ENCODE measurements around the gene USP34. TPM values are rescaled to one million over a fixed set of nuclear protein-coding genes. Genes with fewer than 3 reads are reported as not detected.

USP34 gene
- total RNA-seq, 6 experiments from 2014 or later = 50.3 to 65.4 (median 58.5) TPM

GRCh38 chr2:61443342-61444041, 27.4 kb downstream of the USP34 start:
- no peak overlapping the region for H3K27ac Mint-ChIP-seq
- no peak for TF ChIP-seq CTCF (IDR thresholded peaks at IDR 0.05)

GRCh38 chr2:61439241-61440002, 31.5 kb downstream of the USP34 start:
- DNase-seq = no peak
- 0 out of 2 replicates have a peak, but pooled peaks cover 2% of the 10 kb centered on the region for H3K27me3 Mint-ChIP-seq (ENCODE audit: insufficient read depth)
- no peak overlapping the region; the same call in 1 of the 2 replicates for H3K27ac Mint-ChIP-seq
- peaks cover 16% of the 10 kb centered on the region; the same call in 1 of the 2 replicates for H3K36me3 Mint-ChIP-seq (ENCODE audit: low read depth)
- H3K4me3 Mint-ChIP-seq = no peak overlapping the region
- H3K9me3 Mint-ChIP-seq = peaks cover 5% of the 10 kb centered on the region; the same call in 1 of the 2 replicates
- peaks cover 59% of the 10 kb centered on the region for H3K4me1 Mint-ChIP-seq (ENCODE audit: low read depth)
- no peak for TF ChIP-seq CTCF (IDR thresholded peaks at IDR 0.05)

More at GRCh38 chr2:61443342-61444041, 27.4 kb downstream of the USP34 start:
- H3K4me3 Mint-ChIP-seq = no peak overlapping the region
- no peak for DNase-seq
- no peaks in the 10 kb centered on the region; the same call in 1 of the 2 replicates for H3K9me3 Mint-ChIP-seq
- peaks cover 1% of the 10 kb centered on the region; the same call in 1 of the 2 replicates for H3K27me3 Mint-ChIP-seq (ENCODE audit: insufficient read depth)
- H3K36me3 Mint-ChIP-seq (ENCODE audit: low read depth) = peaks cover 12% of the 10 kb centered on the region
- H3K4me1 Mint-ChIP-seq (ENCODE audit: low read depth) = peaks cover 35% of the 10 kb centered on the region

GRCh38 chr2:61438670-61439069, 32.2 kb downstream of the USP34 start:
- no peak for DNase-seq
- 0 out of 2 replicates have a peak, but pooled peaks cover 2% of the 10 kb centered on the region for H3K27me3 Mint-ChIP-seq (ENCODE audit: insufficient read depth)
- H3K36me3 Mint-ChIP-seq (ENCODE audit: low read depth) = peaks cover 10% of the 10 kb centered on the region; the same call in 1 of the 2 replicates
- H3K4me3 Mint-ChIP-seq = no peak overlapping the region
- peaks cover 66% of the 10 kb centered on the region for H3K4me1 Mint-ChIP-seq (ENCODE audit: low read depth)
- peak overlapping the region; percentile 34; the same call in 1 of the 2 replicates for H3K27ac Mint-ChIP-seq
- 0 out of 2 replicates have a peak, but pooled peaks cover 5% of the 10 kb centered on the region for H3K9me3 Mint-ChIP-seq
- TF ChIP-seq CTCF (IDR thresholded peaks at IDR 0.05) = no peak

GRCh38 chr2:61437170-61437569, 33.7 kb downstream of the USP34 start:
- Mint-ChIP-seq H3K4me3 (no peak overlapping the region), H3K4me1 (ENCODE audit: low read depth) (peaks cover 54% of the 10 kb centered on the region), H3K27me3 (ENCODE audit: insufficient read depth) (0 out of 2 replicates have a peak, but pooled peaks cover 2% of the 10 kb centered on the region)

More at GRCh38 chr2:61437170-61437569, 33.7 kb downstream of the USP34 start:
- TF ChIP-seq CTCF (IDR thresholded peaks at IDR 0.05) = no peak
- no peak for DNase-seq
- Mint-ChIP-seq H3K36me3 (ENCODE audit: low read depth) (peaks cover 5% of the 10 kb centered on the region; the same call in 1 of the 2 replicates), H3K27ac (no peak overlapping the region), H3K9me3 (0 out of 2 replicates have a peak, but pooled peaks cover 5% of the 10 kb centered on the region)

All from HFFc6 (cell line).